K562 (cell line): ENCODE data around the gene CD8A. TPM values are rescaled to one million over a fixed set of nuclear protein-coding genes. Genes with fewer than 3 reads are reported as not detected.

Experiments used
- ATAC-seq: fragments of 200-7000 bp; cut with Tn5 transposase; 3 replicates; pipeline ENCODE4 v1.9.1; 2020; ENCODE audit warnings: moderate library complexity
- BruUV-seq: library from RNA; stranded (reverse); fragments of 400-500 nt; replicated peaks from 2 replicates; lab custom pipeline; 2021; lab: Mats Ljungman, UMichigan
- CTCF ChIA-PET: fragments of 300-600 bp; formaldehyde crosslinking; extraction: SDS; loops from one replicate; lab custom pipeline; 2021; ENCODE audit warnings: low intra/inter-chr PET ratio; lab: Yijun Ruan, JAX
- POLR2A ChIA-PET: fragments of 300-600, 350-650 bp; sonication (Branson Sonifier 250); formaldehyde crosslinking; extraction: SDS; loops from one replicate; lab custom pipeline; 2021; ENCODE audit warnings: antibody characterized with exemption, inconsistent platforms; lab: Yijun Ruan, JAX
- DNase-seq, 4 experiments: peaks; one replicate each; pipeline versions ENCODE4 v3.0.0 to v3.0.0-alpha.2; 2011 to 2018; ENCODE audit warnings: low spot score in 3 of 4, mixed read lengths in 3 of 4; ENCODE audit errors: extremely low read depth in 1 of 4
- FAIRE-seq: peaks from 2 replicates; lab custom pipeline; 2011; peaks lifted over from hg19 to GRCh38; lab: Jason Lieb, UNC
- H2AFZ ChIP-seq: 2 replicates; pipeline ENCODE4 v1.6.0; 2011; ENCODE audit warnings: low read depth, low read length, control low read depth, inconsistent platforms
- H3K27ac ChIP-seq: fragments of 200-600 bp; 3 replicates; pipeline ENCODE4 v1.8.0; 2011; ENCODE audit warnings: low read depth, mild to moderate bottlenecking, control low read depth, inconsistent platforms, low read length, moderate library complexity, mixed read lengths; ENCODE audit errors: extremely low read depth
- H3K27me3 ChIP-seq, 2 experiments: fragments of 300-600 bp in 1 of 2; 2 replicates in 1 of 2; 3 replicates in 1 of 2; pipeline versions ENCODE4 v1.6.0 to v1.8.0; 2011; ENCODE audit warnings: inconsistent platforms in 2 of 2, low read length in 2 of 2, mild to moderate bottlenecking in 1 of 2, mixed read lengths in 1 of 2, moderate library complexity in 1 of 2; ENCODE audit not compliant: control insufficient read depth in 2 of 2, insufficient read depth in 2 of 2
- H3K36me3 ChIP-seq: fragments of 300-600 bp; 3 replicates; pipeline ENCODE4 v1.8.0; 2011; ENCODE audit warnings: mild to moderate bottlenecking, low read length, inconsistent platforms; ENCODE audit not compliant: control insufficient read depth, insufficient read depth
- H3K4me1 ChIP-seq, 2 experiments: fragments of 200-600 bp in 1 of 2; replicated peaks in 1 of 2; 2 replicates in 1 of 2; 3 replicates in 1 of 2; pipeline versions ENCODE4 v1.5.1 to v1.8.0; 2011; ENCODE audit warnings: inconsistent platforms in 2 of 2, low read length in 2 of 2, mild to moderate bottlenecking in 1 of 2, mixed read lengths in 1 of 2, moderate library complexity in 1 of 2; ENCODE audit not compliant: control insufficient read depth in 2 of 2, insufficient read depth in 2 of 2
- H3K4me2 ChIP-seq: 2 replicates; pipeline ENCODE4 v1.6.1; 2011; ENCODE audit warnings: low read length, control low read depth, inconsistent platforms, mixed read lengths; ENCODE audit not compliant: insufficient read depth
- H3K4me3 ChIP-seq: fragments of 200-600 bp; sonication (generic), shearing (Covaris generic); 2 replicates; pipeline ENCODE4 v1.5.1; 2016; ENCODE audit warnings: control low read depth, inconsistent platforms
- H3K79me2 ChIP-seq: fragments of 200-600 bp; 3 replicates; pipeline ENCODE4 v1.8.0; 2011; ENCODE audit warnings: low read length, inconsistent platforms; ENCODE audit not compliant: control insufficient read depth, insufficient read depth
- H3K9ac ChIP-seq, 2 experiments: 2 replicates each; pipeline versions ENCODE4 v1.6.0 to v1.6.1; 2011; ENCODE audit warnings: low read depth in 2 of 2, low read length in 2 of 2, control low read depth in 1 of 2, inconsistent platforms in 1 of 2, mild to moderate bottlenecking in 1 of 2, mixed read lengths in 1 of 2; ENCODE audit not compliant: insufficient read depth in 1 of 2
- H3K9me1 ChIP-seq: one replicate; pipeline ENCODE4 v1.6.0; 2011; ENCODE audit warnings: inconsistent platforms, mild to moderate bottlenecking, low read length, moderate library complexity; ENCODE audit not compliant: control insufficient read depth, insufficient read depth
- H3K9me3 ChIP-seq: replicated peaks from 2 replicates; pipeline ENCODE4 v1.5.1; 2011; ENCODE audit warnings: low read depth, low read length, inconsistent platforms; ENCODE audit not compliant: control insufficient read depth, insufficient read depth
- H4K20me1 ChIP-seq: replicated peaks from 2 replicates; pipeline ENCODE4 v1.6.1; 2011; ENCODE audit warnings: low read length, inconsistent platforms, mixed read lengths; ENCODE audit not compliant: control insufficient read depth, insufficient read depth
- BHLHE40 ChIP-seq: IDR thresholded peaks from 2 replicates; pipeline ENCODE4 v1.6.1; 2011; ENCODE audit warnings: low read length, improper control_type of control experiment
- CBX3 ChIP-seq, 2 experiments: IDR thresholded peaks; 1 replicate in 1 of 2; 2 replicates in 1 of 2; pipeline ENCODE4 v1.6.1; 2012; ENCODE audit warnings: inconsistent platforms in 2 of 2, low read length in 2 of 2, borderline replicate concordance in 1 of 2, control low read depth in 1 of 2
- CTCF ChIP-seq, 3 experiments: IDR thresholded peaks in 2 of 3; conservative IDR thresholded peaks in 1 of 3; 2 replicates each; pipeline ENCODE4 v1.5.1; 2011 to 2012; ENCODE audit warnings: low read length in 3 of 3, mild to moderate bottlenecking in 3 of 3, control low read depth in 2 of 3, improper control_type of control experiment in 1 of 3, inconsistent platforms in 1 of 3, low read depth in 1 of 3, mixed read lengths in 1 of 3, moderate library complexity in 1 of 3; ENCODE audit not compliant: insufficient read depth in 2 of 3
- ELF4 ChIP-seq: fragments of 450-650 bp; formaldehyde crosslinking; IDR thresholded peaks from 2 replicates; pipeline ENCODE4 v1.4.0; 2022; ENCODE audit warnings: missing genetic modification characterization
- GATA2 ChIP-seq: sonication (generic); formaldehyde crosslinking; IDR thresholded peaks from 2 replicates; pipeline ENCODE4 v1.4.0; 2020; ENCODE audit warnings: mild to moderate bottlenecking, missing genetic modification reagents
- GTF2E2 ChIP-seq: fragments of 200-800 bp; sonication (Bioruptor generic); IDR thresholded peaks from 2 replicates; pipeline ENCODE4 v1.6.1; 2016; ENCODE audit warnings: missing genetic modification characterization, missing compliant biosample characterization
- HLTF ChIP-seq: fragments of 450-650 bp; IDR thresholded peaks from 2 replicates; pipeline ENCODE4 v1.6.1; 2016
- L3MBTL2 ChIP-seq: fragments of 450-650 bp; IDR thresholded peaks from 2 replicates; pipeline ENCODE4 v1.6.1; 2016; ENCODE audit warnings: mild to moderate bottlenecking, moderate library complexity
- MAZ ChIP-seq, 2 experiments: fragments of 450-650 bp in 1 of 2; sonication (generic) in 1 of 2; formaldehyde crosslinking; IDR thresholded peaks in 1 of 2; conservative IDR thresholded peaks in 1 of 2; 2 replicates each; pipeline versions ENCODE4 v1.4.0 to v1.5.0; 2020; ENCODE audit warnings: mild to moderate bottlenecking in 1 of 2, missing genetic modification reagents in 1 of 2
- MEIS2 ChIP-seq: fragments of 450-650 bp; IDR thresholded peaks from 2 replicates; pipeline ENCODE4 v1.6.1; 2014; ENCODE audit warnings: mild to moderate bottlenecking; ENCODE audit not compliant: partially characterized antibody
- PHB ChIP-seq: fragments of 250-450 bp; sonication (Bioruptor Pico); IDR thresholded peaks from 2 replicates; pipeline ENCODE4 v1.5.0; 2021
- RCOR1 ChIP-seq, 2 experiments: IDR thresholded peaks; 2 replicates each; pipeline ENCODE4 v1.6.1; 2012; ENCODE audit warnings: low read depth in 2 of 2, low read length in 2 of 2, borderline replicate concordance in 1 of 2, improper control_type of control experiment in 1 of 2
- STAG1 ChIP-seq: sonication (generic); formaldehyde crosslinking; IDR thresholded peaks from 2 replicates; pipeline ENCODE4 v1.5.0; 2020; ENCODE audit warnings: missing genetic modification reagents, borderline replicate concordance
- TAL1 ChIP-seq: fragments of 450-650 bp; IDR thresholded peaks from 2 replicates; pipeline ENCODE4 v1.6.1; 2016; ENCODE audit warnings: mild to moderate bottlenecking
- TSC22D4 ChIP-seq: fragments of 450-650 bp; IDR thresholded peaks from 2 replicates; pipeline ENCODE4 v1.6.1; 2016; ENCODE audit warnings: missing genetic modification characterization, missing biosample characterization, control low read depth
- ZFP36 ChIP-seq: fragments of 150-350 bp; IDR thresholded peaks from 2 replicates; pipeline ENCODE4 v1.6.1; 2018; ENCODE audit warnings: low read length, low read depth; ENCODE audit not compliant: partially characterized antibody
- WGBS: fragments of 100-300 bp; shearing (Covaris generic); methylation state at CpG from one replicate; pipeline ENCODE4 v1.1.6; 2016; ENCODE audit warnings: low coverage, mixed read lengths; ENCODE audit not compliant: insufficient coverage; ENCODE audit errors: missing lambda C conversion rate; 5-methylcytosine and 5-hydroxymethylcytosine counted together
- in situ Hi-C: fragments of 300-500 bp; cut with MboI; formaldehyde crosslinking; loops from 4 replicates; pipeline ENCODE4 v1.15.0; 2018; ENCODE audit warnings: inconsistent platforms, mixed read lengths
- intact Hi-C: fragments of 100-400 bp; cut with micrococcal nuclease; formaldehyde crosslinking; loops from 2 replicates; pipeline ENCODE4 v1.14.2; 2022
- polyA plus RNA-seq, 8 experiments: library from polyadenylated mRNA; depleted of rRNA in 4 of 8; stranded (reverse) in 5 of 8; unstranded in 3 of 8; fragments of >200 nt; fragmentation: Nextera tagmentation in 2 of 8; fragmentation: Illumina TruSeq in 1 of 8; extraction: Ambion mirVana in 2 of 8; extraction: Trizol in 1 of 8; gene quantifications; 2 replicates each; pipeline versions ENCODE4 v1.2.1 to v1.2.3, GENCODE V29; 2011 to 2014; ENCODE audit warnings: inconsistent platforms in 1 of 8, missing spikeins in 1 of 8
- total RNA-seq, 7 experiments: library from RNA; depleted of rRNA in 6 of 7; stranded (reverse); fragments of >200 nt in 6 of 7; fragmentation: Illumina TruSeq in 2 of 7; extraction: Trizol in 2 of 7; gene quantifications; 2 replicates each; pipeline versions ENCODE4 v1.2.1 to v1.2.3, GENCODE V29; 2011 to 2021; ENCODE audit warnings: low replicate concordance in 1 of 7
- TF ChIP-seq, protein P1 (sequence below): sonication (generic); formaldehyde crosslinking; IDR thresholded peaks from 2 replicates; pipeline ENCODE4 v1.8.1; 2023; ENCODE audit warnings: mild to moderate bottlenecking, missing genetic modification reagents, moderate library complexity
- TF ChIP-seq, protein P2 (sequence below): sonication (generic); IDR thresholded peaks from 2 replicates; pipeline ENCODE4 v1.6.1; 2016

The CD8A gene
- total and polyA plus RNA-seq, 9 of the 15 experiments (the other 6 are each of a cell fraction or from before 2014, with no cell fraction given), result 0.07 TPM; not detected in 8

- ATAC-seq, result peak; percentile 99
- no peaks in the 10 kb centered on the region for H3K79me2 ChIP-seq
- peak overlapping the region; percentile 38; the same call in 1 of the 2 replicates for H3K4me2 ChIP-seq
- H3K9me1 ChIP-seq, result no peaks in the 10 kb centered on the region
- intact Hi-C loops (no loop called here), in situ Hi-C loops (no loop called here)
- H3K9ac ChIP-seq, result no peak overlapping the region
- H3K27me3 ChIP-seq, result peaks cover 4 to 31% of the 10 kb centered on the region in 2 experiments; a peak in 4 of 5 replicates
- POLR2A ChIA-PET, result no interaction called here
- H3K27ac ChIP-seq, result no peak overlapping the region
- H2AFZ ChIP-seq, result no peak overlapping the region
- no peak overlapping the region for H3K4me3 ChIP-seq
- no TSS peak for BruUV-seq
- FAIRE-seq, result peak; percentile 89
- no peaks in the 10 kb centered on the region for H3K36me3 ChIP-seq
- no peaks in the 10 kb centered on the region for H4K20me1 ChIP-seq
- no peaks in the 10 kb centered on the region for H3K9me3 ChIP-seq
- 8% methylated on average over 31 of the region's 36 CpGs for WGBS
- DNase-seq, result peak; percentile 88 to 92 (median 90)
- H3K4me1 ChIP-seq, result peaks cover 3 to 19% of the 10 kb centered on the region in 2 experiments; a peak in 3 of 5 replicates
- CTCF ChIA-PET, result interaction anchor here (1.0 kb wide), 1 partner anchor 44 kb away, joined by 4 read pairs; no protein-coding TSS in a partner anchor
- TF ChIP-seq CBX3 (IDR thresholded peaks at IDR 0.05; ENCODE audit: borderline replicate concordance in 1 of 2, low read length in 2 of 2) (0 out of 3 replicates have a peak, but pooled peaks of 1 of the 2 experiments have one; percentile 16), GTF2E2 (tag) (no peak), STAG1 (CRISPR knock-in tag) (peak; percentile 65; the same call in 1 of the 2 replicates), ELF4 (CRISPR knock-in tag) (no peak), CTCF (IDR thresholded peaks at IDR 0.05 in 2 of 3, conservative IDR thresholded peaks at IDR 0.05 in 1 of 3; ENCODE audit: insufficient read depth in 2 of 3, low read depth in 1 of 3, low read length in 3 of 3) (peak; percentile 88 to 95 (median 89)), MEIS2 (peak; percentile 17), L3MBTL2 (peak; percentile 92), GATA2 (CRISPR knock-in tag) (0 out of 2 replicates have a peak, but pooled peaks have one; percentile 11), ZFP36 (peak; percentile 11), TSC22D4 (tag) (no peak), RCOR1 (IDR thresholded peaks at IDR 0.05; ENCODE audit: borderline replicate concordance in 1 of 2, low read depth in 2 of 2, low read length in 2 of 2) (peak in 1 of 2 experiments; percentile 35; a peak in 1 of 4 replicates), TAL1 (peak; percentile 2; the same call in 1 of the 2 replicates), PHB (CRISPR knock-in tag) (no peak), BHLHE40 (peak; percentile 54), HLTF (no peak), MAZ (CRISPR knock-in tag; conservative IDR thresholded peaks at IDR 0.05 in 1 of 2, IDR thresholded peaks at IDR 0.05 in 1 of 2) (peak in 1 of 2 experiments; percentile 74; a peak in 2 of 4 replicates)
- TF ChIP-seq, protein P1, sequence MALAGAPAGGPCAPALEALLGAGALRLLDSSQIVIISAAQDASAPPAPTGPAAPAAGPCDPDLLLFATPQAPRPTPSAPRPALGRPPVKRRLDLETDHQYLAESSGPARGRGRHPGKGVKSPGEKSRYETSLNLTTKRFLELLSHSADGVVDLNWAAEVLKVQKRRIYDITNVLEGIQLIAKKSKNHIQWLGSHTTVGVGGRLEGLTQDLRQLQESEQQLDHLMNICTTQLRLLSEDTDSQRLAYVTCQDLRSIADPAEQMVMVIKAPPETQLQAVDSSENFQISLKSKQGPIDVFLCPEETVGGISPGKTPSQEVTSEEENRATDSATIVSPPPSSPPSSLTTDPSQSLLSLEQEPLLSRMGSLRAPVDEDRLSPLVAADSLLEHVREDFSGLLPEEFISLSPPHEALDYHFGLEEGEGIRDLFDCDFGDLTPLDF (CRISPR knock-in tag), result no peak
- TF ChIP-seq, protein P2, sequence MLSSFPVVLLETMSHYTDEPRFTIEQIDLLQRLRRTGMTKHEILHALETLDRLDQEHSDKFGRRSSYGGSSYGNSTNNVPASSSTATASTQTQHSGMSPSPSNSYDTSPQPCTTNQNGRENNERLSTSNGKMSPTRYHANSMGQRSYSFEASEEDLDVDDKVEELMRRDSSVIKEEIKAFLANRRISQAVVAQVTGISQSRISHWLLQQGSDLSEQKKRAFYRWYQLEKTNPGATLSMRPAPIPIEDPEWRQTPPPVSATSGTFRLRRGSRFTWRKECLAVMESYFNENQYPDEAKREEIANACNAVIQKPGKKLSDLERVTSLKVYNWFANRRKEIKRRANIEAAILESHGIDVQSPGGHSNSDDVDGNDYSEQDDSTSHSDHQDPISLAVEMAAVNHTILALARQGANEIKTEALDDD, result peak; percentile 61; the same call in 1 of the 2 replicates
Observed at GRCh38 chr2:86808315-86809161, 17.8 kb upstream of the CD8A start.
